GM19438 (cell line): ENCODE measurements around the gene EPHA1.
"Not testable (repeated sequence)": the region's sequence is repeated elsewhere in the genome, so short reads cannot be mapped to it uniquely, and the experiment has no call there.

ENCODE experiments used
- ATAC-seq: cut with Tn5 transposase; IDR thresholded peaks from one replicate; pipeline ENCODE4 v1.9.1; 2021; ENCODE audit warnings: low read depth; ENCODE audit not compliant: unreplicated experiment

Gene EPHA1

DNA sequence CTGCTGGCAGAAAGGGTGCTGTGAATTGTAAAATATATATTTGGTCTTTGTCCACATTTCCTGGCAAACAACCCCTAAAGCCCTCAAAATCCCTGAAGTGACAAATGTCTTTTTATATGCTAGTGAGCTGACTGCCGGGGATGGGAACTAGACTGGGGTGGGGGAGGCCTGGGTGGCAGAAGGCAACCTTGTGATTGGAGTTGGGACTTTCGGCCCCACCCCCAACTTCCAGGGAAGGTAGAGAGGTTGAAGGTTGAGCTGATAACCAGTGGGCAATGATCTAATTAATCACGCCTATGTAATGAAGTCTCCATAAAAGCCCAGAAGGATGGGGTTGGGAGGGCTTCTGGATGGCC lies 2.7 kb downstream of the EPHA1 start:
- ATAC-seq: no peak

DNA sequence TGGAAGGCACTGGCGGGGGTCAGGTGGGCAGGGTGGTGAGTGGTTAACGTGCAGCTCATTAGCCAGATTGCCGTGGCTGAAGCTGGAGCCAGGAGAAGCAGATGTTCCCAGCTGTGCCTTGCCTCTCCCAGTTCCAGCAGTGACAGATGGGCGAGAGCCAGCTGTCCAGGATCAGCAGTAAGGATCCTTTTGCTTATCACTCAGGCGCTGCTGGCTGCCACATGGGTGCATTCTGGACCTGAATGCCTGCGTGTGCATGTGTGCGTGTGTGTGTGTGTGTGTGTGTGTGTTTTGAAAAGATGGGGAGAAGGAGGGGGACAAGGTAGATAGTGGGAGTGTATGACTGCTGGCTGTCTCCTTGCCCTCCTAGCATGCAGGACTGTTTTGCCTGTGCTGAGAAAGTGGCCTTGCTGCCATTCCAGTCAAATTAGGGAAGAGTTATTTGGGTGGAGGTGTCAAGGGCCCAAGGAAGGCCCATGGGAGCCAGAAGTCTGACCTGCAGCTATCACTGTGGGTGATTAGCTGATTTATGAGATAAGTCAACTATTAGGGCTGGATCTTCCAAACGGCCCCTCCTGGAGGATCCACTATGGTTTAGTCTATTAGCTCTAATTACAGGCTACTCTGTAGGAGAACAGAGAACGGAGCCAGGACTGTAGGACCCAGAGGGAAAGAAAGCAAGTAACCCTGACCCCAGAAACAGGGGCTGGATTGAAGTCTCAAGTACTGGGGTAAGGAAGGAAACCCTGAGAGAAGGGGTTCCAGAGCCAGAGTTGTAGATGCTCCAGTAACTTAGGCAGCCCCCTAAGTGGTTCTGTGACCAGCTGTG lies 3.3 kb downstream of the EPHA1 start:
- no peak for ATAC-seq

DNA sequence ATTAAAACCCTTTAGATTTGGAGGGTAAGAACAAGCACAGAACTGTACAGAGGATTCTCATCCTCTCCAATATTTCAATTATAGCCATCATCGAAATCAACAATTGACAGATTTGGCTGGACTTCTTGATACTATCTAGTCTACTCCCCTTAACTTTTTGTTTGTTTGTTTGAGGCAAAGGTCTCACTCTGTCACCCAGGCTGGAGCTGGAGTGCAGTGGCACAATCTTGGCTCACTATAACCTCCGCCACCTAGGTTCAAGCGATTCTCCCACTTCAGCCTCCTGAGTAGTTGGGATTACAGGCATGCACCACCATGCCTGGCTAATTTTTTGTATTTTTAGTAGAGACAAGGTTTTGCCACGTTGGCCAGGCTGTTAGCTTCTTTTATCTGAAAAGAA lies 6.4 kb downstream of the EPHA1 start:
- not testable (repeated sequence) for ATAC-seq

DNA sequence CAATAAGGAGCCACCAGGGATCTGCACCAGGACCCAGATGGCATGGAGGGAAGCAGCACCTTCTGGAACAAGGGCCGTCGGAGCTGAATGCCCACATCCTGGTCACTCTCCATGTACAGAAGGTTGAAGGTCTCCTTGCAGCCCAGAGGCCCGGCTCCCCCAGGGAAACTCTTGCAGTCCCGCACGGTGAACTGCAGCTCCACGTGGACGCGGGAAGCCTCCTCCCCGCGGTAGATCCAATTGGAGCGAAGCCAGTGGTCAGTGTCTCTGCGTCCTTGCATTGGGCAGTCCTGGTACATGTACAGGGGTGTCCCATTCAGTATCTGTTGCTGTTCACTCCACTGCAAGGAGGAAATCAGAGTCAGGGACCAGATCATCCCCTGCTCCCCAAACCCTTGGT lies 7.4 kb downstream of the EPHA1 start:
- no peak for ATAC-seq

GRCh38 chr7:143399642-143400041 lies 9.0 kb downstream of the EPHA1 start:
- ATAC-seq: no peak

GRCh38 chr7:143399151-143399550 lies 9.5 kb downstream of the EPHA1 start:
- no peak for ATAC-seq

GRCh38 chr7:143398616-143399015 lies 10.0 kb downstream of the EPHA1 start:
- no peak for ATAC-seq

DNA sequence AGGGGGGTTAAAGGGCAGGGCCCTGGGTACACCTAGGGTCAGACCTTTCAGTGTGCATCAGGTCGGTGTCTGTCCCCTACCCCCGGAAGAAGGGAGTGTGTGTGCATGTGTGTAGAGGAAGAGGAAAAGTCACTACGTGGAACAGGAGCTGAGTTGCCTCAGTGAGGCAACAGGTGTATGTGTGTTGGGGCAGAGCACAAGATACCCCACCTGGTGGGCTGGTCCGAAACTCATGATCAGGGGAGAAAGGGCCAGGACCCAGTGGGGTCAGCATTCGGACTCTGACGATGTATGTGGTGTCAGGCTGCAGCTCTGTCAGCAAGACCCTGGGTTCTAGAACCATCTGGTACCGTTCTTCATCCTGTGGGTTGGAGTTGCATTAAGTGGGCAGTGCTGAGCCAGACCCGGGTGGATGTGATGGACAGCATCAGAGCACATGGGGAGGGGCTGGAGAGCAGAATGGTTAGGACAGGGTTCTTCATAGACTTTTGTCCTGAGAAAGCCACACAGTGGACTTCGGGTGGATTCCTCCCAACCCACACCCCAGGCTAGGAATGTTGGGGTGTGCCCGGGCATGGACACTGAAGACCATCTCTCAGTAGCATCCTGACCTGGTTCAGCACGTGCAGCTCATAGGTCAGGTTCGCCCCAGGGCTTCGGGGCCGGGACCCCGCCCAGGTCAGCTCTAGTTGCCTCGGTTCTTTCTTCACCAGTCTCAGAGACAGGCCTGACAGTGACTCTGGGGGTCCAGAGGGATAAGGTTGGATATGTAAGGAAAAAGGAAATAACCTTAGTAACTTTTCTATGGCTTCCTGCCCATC lies 10.7 kb downstream of the EPHA1 start:
- no peak for ATAC-seq

DNA sequence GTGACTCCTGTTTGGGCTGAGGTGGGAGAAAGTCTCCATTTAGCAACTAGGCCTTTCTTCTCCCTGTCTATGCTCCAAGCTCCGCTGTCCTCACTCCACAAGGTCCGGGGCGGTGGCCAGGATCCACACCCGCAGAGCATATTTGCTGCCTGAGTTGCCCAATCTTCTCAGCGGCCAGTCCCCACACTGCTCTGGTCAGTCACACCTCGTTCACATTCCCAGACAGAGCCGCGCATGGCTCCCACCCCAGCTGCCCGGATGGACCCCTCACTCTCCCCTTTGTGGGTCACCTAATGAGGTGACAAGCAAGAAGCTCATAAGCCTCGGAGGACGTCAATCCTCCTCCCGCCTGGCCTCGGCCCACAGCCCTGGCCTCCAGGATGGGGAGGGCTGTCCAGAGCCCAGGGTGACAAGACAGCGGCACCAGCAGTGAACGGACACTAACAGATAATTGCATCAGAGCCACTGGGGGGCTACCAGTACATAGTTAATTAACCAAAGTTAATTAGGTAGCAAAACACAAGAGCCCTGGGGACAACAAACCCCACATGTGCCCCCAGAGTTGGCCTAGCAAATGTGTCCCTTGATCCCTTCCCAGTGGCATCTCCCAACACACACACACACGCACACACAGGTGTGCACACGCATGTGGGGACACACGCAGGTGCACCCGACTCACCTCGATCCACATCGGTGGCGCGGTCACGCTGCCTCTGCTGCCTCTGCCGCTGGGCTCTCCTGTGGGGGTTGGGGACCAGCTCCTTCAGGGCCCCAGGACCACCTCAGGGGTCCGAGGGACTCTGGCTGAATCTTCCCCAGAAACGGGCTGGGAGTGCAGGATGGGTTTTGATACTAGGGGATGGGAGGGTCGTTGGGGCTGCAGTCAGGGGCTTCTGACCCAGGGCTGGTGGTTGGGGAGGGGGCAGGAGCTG lies 11.8 kb downstream of the EPHA1 start:
- no peak for ATAC-seq

GRCh38 chr7:143396182-143396581 lies 12.5 kb downstream of the EPHA1 start:
- no peak for ATAC-seq

GRCh38 chr7:143395187-143396149 lies 13.2 kb downstream of the EPHA1 start:
- no peak for ATAC-seq

DNA sequence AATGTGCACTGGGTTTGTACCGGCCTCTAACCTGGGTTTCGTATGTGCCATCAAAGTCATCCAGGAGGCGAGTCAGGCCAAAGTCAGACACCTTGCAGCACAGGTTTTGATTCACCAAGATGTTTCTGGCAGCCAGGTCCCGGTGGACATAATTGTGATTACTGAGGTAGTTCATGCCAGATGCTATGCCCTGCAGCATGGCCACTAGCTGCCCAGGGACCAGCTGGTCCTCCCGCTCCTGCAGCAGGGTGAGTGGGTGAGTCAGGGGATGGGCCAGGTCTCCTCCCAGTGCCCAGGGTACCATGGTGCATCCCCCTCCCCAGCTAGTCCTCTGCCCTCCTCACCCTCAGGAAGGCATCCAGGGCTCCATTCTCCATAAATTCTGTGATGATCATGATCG lies 13.9 kb downstream of the EPHA1 start:
- ATAC-seq: no peak

GRCh38 chr7:143394068-143394467 lies 14.6 kb downstream of the EPHA1 start:
- no peak for ATAC-seq

GRCh38 chr7:143393267-143394041 lies 15.2 kb downstream of the EPHA1 start:
- ATAC-seq: no peak

- ATAC-seq: no peak
Measured at GRCh38 chr7:143392875-143393266, 15.8 kb downstream of the EPHA1 start.

- ATAC-seq: not testable (repeated sequence)
Measured at GRCh38 chr7:143392427-143392826, 16.2 kb downstream of the EPHA1 start.

GRCh38 chr7:143391462-143392404 lies 16.9 kb downstream of the EPHA1 start:
- no peak for ATAC-seq

- no peak for ATAC-seq
Measured at GRCh38 chr7:143390773-143391317, 17.8 kb downstream of the EPHA1 start.
